HepG2 (cell line): Measurements from ENCODE around the gene NINL. TPM values are rescaled to one million over a fixed set of nuclear protein-coding genes. Genes with fewer than 3 reads are reported as not detected.

Source experiments
- ATAC-seq: fragments of 200-7000 bp; cut with Tn5 transposase; 3 replicates; pipeline ENCODE4 v1.9.1; 2020; ENCODE audit warnings: mild to moderate bottlenecking, moderate library complexity
- BruUV-seq: library from RNA; stranded (reverse); fragments of 400-500 nt; replicated peaks from 2 replicates; lab custom pipeline; 2021; lab: Mats Ljungman, UMichigan
- CTCF ChIA-PET: fragments of 300-600 bp; formaldehyde crosslinking; extraction: SDS; loops from one replicate; lab custom pipeline; 2021; ENCODE audit warnings: low total read pairs, inconsistent platforms, low intra/inter-chr PET ratio; lab: Yijun Ruan, JAX
- POLR2A ChIA-PET: fragments of 350-600 bp; sonication (Branson Sonifier 250); formaldehyde crosslinking; loops from one replicate; lab custom pipeline; 2020; ENCODE audit warnings: antibody characterized with exemption, inconsistent platforms; lab: Yijun Ruan, JAX
- DNase-seq: peaks from one replicate; pipeline ENCODE4 v3.0.0-alpha.2; 2015; ENCODE audit warnings: low spot score
- FAIRE-seq: peaks from 3 replicates; lab custom pipeline; 2011; peaks lifted over from hg19 to GRCh38; lab: Jason Lieb, UNC
- H2AFZ ChIP-seq: one replicate; pipeline ENCODE4 v1.6.1; 2011; ENCODE audit warnings: low read length, inconsistent platforms
- H3K27ac ChIP-seq: fragments of 300-600 bp; 3 replicates; pipeline ENCODE4 v1.8.0; 2011; ENCODE audit warnings: mixed run types, mild to moderate bottlenecking, mixed read lengths, low read length, inconsistent platforms; ENCODE audit not compliant: insufficient read depth; ENCODE audit errors: extremely low read length
- H3K27me3 ChIP-seq, 2 experiments: fragments of 200-600 bp in 1 of 2; 2 replicates in 1 of 2; 3 replicates in 1 of 2; pipeline versions ENCODE4 v1.6.0 to v1.8.0; 2011; ENCODE audit warnings: low read length in 2 of 2, mild to moderate bottlenecking in 2 of 2, moderate library complexity in 2 of 2, inconsistent platforms in 1 of 2; ENCODE audit not compliant: insufficient read depth in 2 of 2, control insufficient read depth in 1 of 2
- H3K36me3 ChIP-seq, 2 experiments: fragments of 200-600 bp in 1 of 2; replicated peaks in 1 of 2; 2 replicates in 1 of 2; 3 replicates in 1 of 2; pipeline versions ENCODE4 v1.5.1 to v1.8.0; 2011; ENCODE audit warnings: low read length in 2 of 2, inconsistent platforms in 1 of 2; ENCODE audit not compliant: insufficient read depth in 2 of 2, control insufficient read depth in 1 of 2
- H3K4me1 ChIP-seq: 2 replicates; pipeline ENCODE4 v1.5.1; 2012; ENCODE audit warnings: low read length, inconsistent platforms; ENCODE audit not compliant: insufficient read depth
- H3K4me2 ChIP-seq: 2 replicates; pipeline ENCODE4 v1.6.0; 2011; ENCODE audit warnings: low read depth, low read length, inconsistent platforms
- H3K4me3 ChIP-seq, 3 experiments: fragments of 200-600 bp in 1 of 3; sonication (generic), shearing (Covaris generic) in 1 of 3; replicated peaks in 1 of 3; 2 replicates each; pipeline ENCODE4 v1.5.1; 2011 to 2016; ENCODE audit warnings: low read length in 3 of 3, inconsistent platforms in 2 of 3, low read depth in 2 of 3, mild to moderate bottlenecking in 2 of 3, control low read depth in 1 of 3, mixed read lengths in 1 of 3; ENCODE audit not compliant: insufficient read depth in 1 of 3
- H3K79me2 ChIP-seq: one replicate; pipeline ENCODE4 v1.6.1; 2011; ENCODE audit warnings: low read length, inconsistent platforms; ENCODE audit not compliant: insufficient read depth
- H3K9ac ChIP-seq: 2 replicates; pipeline ENCODE4 v1.6.0; 2011; ENCODE audit warnings: mild to moderate bottlenecking, low read depth, low read length, inconsistent platforms; ENCODE audit not compliant: insufficient read depth
- H3K9me3 ChIP-seq: 2 replicates; pipeline ENCODE4 v1.5.1; 2012; ENCODE audit warnings: mild to moderate bottlenecking, low read length
- H4K20me1 ChIP-seq: 2 replicates; pipeline ENCODE4 v1.6.0; 2011; ENCODE audit warnings: inconsistent platforms, mild to moderate bottlenecking, low read length, moderate library complexity; ENCODE audit not compliant: insufficient read depth
- EHMT2 ChIP-seq: fragments of 200-600 bp; sonication (generic); IDR thresholded peaks from 2 replicates; pipeline ENCODE4 v1.7.0; 2017; ENCODE audit warnings: antibody characterized with exemption, low read depth, low read length, borderline replicate concordance
- MEIS1 ChIP-seq: sonication (generic); formaldehyde crosslinking; IDR thresholded peaks from 2 replicates; pipeline ENCODE4 v1.9.0; 2021; ENCODE audit warnings: mild to moderate bottlenecking, missing genetic modification reagents, moderate library complexity, borderline replicate concordance
- RAD51 ChIP-seq: fragments of 450-650 bp; IDR thresholded peaks from 2 replicates; pipeline ENCODE4 v1.6.1; 2016; ENCODE audit warnings: borderline replicate concordance
- TBL1XR1 ChIP-seq: fragments of 150-350 bp; IDR thresholded peaks from 2 replicates; pipeline ENCODE4 v1.6.1; 2014; ENCODE audit warnings: borderline replicate concordance, low read length; ENCODE audit not compliant: partially characterized antibody
- ZC3H13 ChIP-seq: sonication (generic); formaldehyde crosslinking; IDR thresholded peaks from 2 replicates; pipeline ENCODE4 v1.8.1; 2023; ENCODE audit warnings: mild to moderate bottlenecking, missing genetic modification reagents, moderate library complexity
- ZNF230 ChIP-seq: sonication (generic); formaldehyde crosslinking; IDR thresholded peaks from 2 replicates; pipeline ENCODE4 v1.4.0; 2020; ENCODE audit warnings: mild to moderate bottlenecking, missing genetic modification reagents
- ZNF318 ChIP-seq: sonication (generic); formaldehyde crosslinking; IDR thresholded peaks from 2 replicates; pipeline ENCODE4 v1.4.0; 2020; ENCODE audit warnings: mild to moderate bottlenecking, missing genetic modification reagents
- ZNF570 ChIP-seq: sonication (generic); formaldehyde crosslinking; IDR thresholded peaks from 2 replicates; pipeline ENCODE4 v1.4.0; 2020; ENCODE audit warnings: mild to moderate bottlenecking, missing genetic modification reagents, borderline replicate concordance
- WGBS: methylation state at CpG from one replicate; pipeline ENCODE4 v1.1.6; 2017; ENCODE audit warnings: low lambda C conversion rate; 5-methylcytosine and 5-hydroxymethylcytosine counted together
- in situ Hi-C: cut with HindIII; loops from 2 replicates; pipeline ENCODE4 v1.10.0; 2017; ENCODE audit warnings: low pct_unique_long_range_greater_than_20kb; ENCODE audit not compliant: extremely low pct_ligation_motif_present
- intact Hi-C: fragments of 100-400 bp; cut with micrococcal nuclease; formaldehyde crosslinking; loops from one replicate; pipeline ENCODE4 v1.10.0; 2022; ENCODE audit not compliant: unreplicated experiment
- polyA plus RNA-seq, 8 experiments: library from polyadenylated mRNA; depleted of rRNA in 3 of 8; stranded (reverse) in 7 of 8; unstranded in 1 of 8; fragments of >200 nt; fragmentation: Illumina TruSeq in 4 of 8; extraction: Trizol in 4 of 8; gene quantifications; 2 replicates each; pipeline versions ENCODE4 v1.2.1 to v1.2.3, GENCODE V29; 2011 to 2016; ENCODE audit warnings: low read depth in 4 of 8, missing spikeins in 1 of 8, mixed read lengths in 1 of 8; ENCODE audit not compliant: insufficient read depth in 1 of 8
- total RNA-seq, 5 experiments: library from RNA; depleted of rRNA; stranded (reverse); fragments of >200 nt; fragmentation: Illumina TruSeq; extraction: Trizol; gene quantifications; 2 replicates each; pipeline ENCODE4 v1.2.3, GENCODE V29; 2016; ENCODE audit warnings: low read depth in 1 of 5

The NINL gene
- total and polyA plus RNA-seq, 2 of the 13 experiments (the other 11 are each of a cell fraction or from before 2014, with no cell fraction given): 32.3 to 34.3 TPM

- Histone ChIP-seq H3K4me1 (peaks cover 24% of the 10 kb centered on the region), H2AFZ (no peak overlapping the region), H3K4me2 (peak overlapping the region; percentile 94), H3K27ac (peak overlapping the region; percentile 86), H3K4me3 (peak overlapping the region in 2 of 3 experiments; percentile 88 to 89; a peak in 4 of 6 replicates), H3K79me2 (peaks cover 22% of the 10 kb centered on the region), H3K9ac (peak overlapping the region; percentile 88), H3K36me3 (peaks cover 1 to 9% of the 10 kb centered on the region in 2 experiments; a peak in 1 of 5 replicates), H4K20me1 (no peaks in the 10 kb centered on the region), H3K27me3 (no peaks in the 10 kb centered on the region; a peak in 1 of 5 replicates), H3K9me3 (peaks cover 9% of the 10 kb centered on the region)
- ATAC-seq: no peak
- POLR2A ChIA-PET: no interaction called here
- in situ Hi-C loops (no loop called here), intact Hi-C loops (no loop called here)
- CTCF ChIA-PET: interaction anchor here (0.6 kb wide), 1 partner anchor 30 kb away, joined by 3 read pairs; no protein-coding TSS in a partner anchor
- TF ChIP-seq ZC3H13 (CRISPR knock-in tag) (0 out of 2 replicates have a peak, but pooled peaks have one; percentile 7), ZNF318 (CRISPR knock-in tag) (peak; percentile 40; the same call in 1 of the 2 replicates), TBL1XR1 (no peak), EHMT2 (no peak), MEIS1 (CRISPR knock-in tag) (0 out of 2 replicates have a peak, but pooled peaks have one; percentile 26), ZNF570 (CRISPR knock-in tag) (0 out of 2 replicates have a peak, but pooled peaks have one; percentile 64), RAD51 (0 out of 2 replicates have a peak, but pooled peaks have one; percentile 3), ZNF230 (CRISPR knock-in tag) (0 out of 2 replicates have a peak, but pooled peaks have one; percentile 42)
- BruUV-seq: no TSS peak
- DNase-seq: no peak
- no peak for FAIRE-seq
- WGBS: 94% methylated on average over 5 of the region's 5 CpGs
Observed at GRCh38 chr20:25408890-25409289, 176.4 kb downstream of the NINL start.
